ENCODE results near the gene PATJ. TPM values are rescaled to one million over a fixed set of nuclear protein-coding genes. Genes with fewer than 3 reads are reported as not detected.
"Not testable (repeated sequence)": the region's sequence is repeated elsewhere in the genome, so short reads cannot be mapped to it uniquely, and the experiment has no call there.

The PATJ gene
- total RNA-seq, 4 donors from 2014 or later, result 47.6 to 105 (median 70.8) TPM

- H3K27ac ChIP-seq, result no peak overlapping the region
- intact Hi-C loops (cut with DNase I), result no loop called here
- peaks cover 0 to 5% (median 0%) of the 10 kb centered on the region in 4 donors for H3K27me3 ChIP-seq
- H3K36me3 ChIP-seq, result no peaks in the 10 kb centered on the region
- 63 to 71% methylated on average over 1 of the region's 1 CpG for WGBS, 2 donors
- H3K4me3 ChIP-seq, result no peak overlapping the region
- no peak for TF ChIP-seq CTCF (IDR thresholded peaks at IDR 0.05)
- TF ChIP-seq POLR2A (IDR thresholded peaks at IDR 0.05), result no peak
- H3K4me1 ChIP-seq, result peaks cover 0 to 15% (median 6%) of the 10 kb centered on the region in 3 donors
- DNase-seq, result no peak
- no peaks in the 10 kb centered on the region for H3K9me3 ChIP-seq
Observed at GRCh38 chr1:62177621-62178020, 435.3 kb downstream of the PATJ start.

GRCh38 chr1:62178372-62178771 is 436.1 kb downstream of the PATJ start:
- intact Hi-C loops (cut with DNase I), result no loop called here
- TF ChIP-seq POLR2A (IDR thresholded peaks at IDR 0.05), result no peak
- no peak for TF ChIP-seq CTCF (IDR thresholded peaks at IDR 0.05)

GRCh38 chr1:62180054-62180453 is 437.8 kb downstream of the PATJ start:
- intact Hi-C loops (cut with DNase I), result not testable (repeated sequence)

More at GRCh38 chr1:62178372-62178771, 436.1 kb downstream of the PATJ start:
- Histone ChIP-seq H3K4me1 (peaks cover 0 to 15% (median 6%) of the 10 kb centered on the region in 3 donors), H3K27ac (no peak overlapping the region), H3K4me3 (no peak overlapping the region), H3K27me3 (no peaks in the 10 kb centered on the region), H3K36me3 (no peaks in the 10 kb centered on the region), H3K9me3 (no peaks in the 10 kb centered on the region)
- DNase-seq, result no peak
- WGBS, 2 donors, result 89 to 90% methylated on average over 5 to 7 of the region's 7 CpGs

DNA sequence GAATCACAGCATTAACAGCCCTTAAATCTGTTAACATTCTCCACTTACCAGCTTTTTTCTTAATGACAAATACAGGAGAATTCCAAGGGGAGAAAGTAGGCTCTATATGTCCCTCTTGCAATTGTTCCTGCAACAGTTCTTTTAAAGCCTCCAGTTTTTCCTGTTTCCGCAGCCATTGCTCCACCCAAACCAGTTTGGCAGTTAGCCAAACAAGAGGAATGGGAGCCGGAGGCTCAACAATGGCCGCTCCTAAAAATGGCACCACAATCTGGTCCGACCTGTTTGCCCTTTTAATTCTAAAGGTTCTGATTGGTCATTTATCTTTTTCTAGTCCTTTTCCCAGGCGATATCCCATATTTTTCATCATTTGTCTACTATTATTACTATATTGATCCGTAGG is 438.4 kb downstream of the PATJ start:
- Histone ChIP-seq H3K9me3 (no peaks in the 10 kb centered on the region), H3K4me1 (peaks cover 0 to 15% (median 6%) of the 10 kb centered on the region in 3 donors), H3K27me3 (no peaks in the 10 kb centered on the region), H3K36me3 (no peaks in the 10 kb centered on the region), H3K4me3 (no peak overlapping the region), H3K27ac (no peak overlapping the region)
- intact Hi-C loops (cut with DNase I), result no loop called here
- 35 to 48% methylated on average over 6 of the region's 6 CpGs for WGBS, 2 donors
- TF ChIP-seq CTCF (IDR thresholded peaks at IDR 0.05) (no peak), POLR2A (IDR thresholded peaks at IDR 0.05) (no peak)
- DNase-seq, result no peak

More at GRCh38 chr1:62180054-62180453, 437.8 kb downstream of the PATJ start:
- H3K36me3 ChIP-seq, H3K4me3 ChIP-seq, H3K27me3 ChIP-seq, DNase-seq, H3K9me3 ChIP-seq, H3K27ac ChIP-seq: not testable (repeated sequence)
- peaks cover 0 to 15% (median 6%) of the 10 kb centered on the region in 3 donors for H3K4me1 ChIP-seq
- WGBS, 2 donors, result 62 to 65% methylated on average over 4 of the region's 4 CpGs

GRCh38 chr1:62181532-62181931 is 439.3 kb downstream of the PATJ start:
- Histone ChIP-seq H3K4me1 (peaks cover 0 to 15% (median 6%) of the 10 kb centered on the region in 3 donors), H3K27me3 (no peaks in the 10 kb centered on the region), H3K36me3 (no peaks in the 10 kb centered on the region), H3K4me3 (no peak overlapping the region), H3K9me3 (no peaks in the 10 kb centered on the region), H3K27ac (no peak overlapping the region)
- intact Hi-C loops (cut with DNase I), result no loop called here
- TF ChIP-seq POLR2A (IDR thresholded peaks at IDR 0.05) (no peak), CTCF (IDR thresholded peaks at IDR 0.05) (no peak)
- no peak for DNase-seq
- WGBS, 2 donors, result 64 to 75% methylated on average over 7 of the region's 7 CpGs

DNA sequence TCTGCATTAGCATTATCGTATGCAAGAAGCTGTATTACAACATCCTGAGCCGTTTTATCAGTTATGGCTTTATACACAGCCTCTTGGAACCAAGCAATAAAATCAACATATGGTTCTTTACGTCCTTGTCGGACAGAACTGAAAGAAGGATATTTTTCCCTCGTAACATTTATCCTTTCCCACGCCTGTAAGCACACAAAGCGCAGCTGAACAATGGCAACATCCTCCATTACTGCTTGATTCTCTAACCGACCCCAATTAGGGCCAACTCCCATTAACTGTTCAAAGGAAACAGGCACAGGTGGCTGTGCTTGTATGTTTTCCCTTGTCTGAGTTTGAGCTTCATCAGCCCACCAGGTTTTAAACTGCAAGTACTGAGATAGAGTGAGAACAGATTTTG is 439.9 kb downstream of the PATJ start:
- WGBS, 2 donors, result 72 to 82% methylated on average over 8 of the region's 8 CpGs

GRCh38 chr1:62183164-62184020 is 441.1 kb downstream of the PATJ start:
- 74 to 75% methylated on average over 11 of the region's 11 CpGs for WGBS, 2 donors
- intact Hi-C loops (cut with DNase I); DNase-seq; H3K27ac ChIP-seq; H3K9me3 ChIP-seq; H3K36me3 ChIP-seq; H3K27me3 ChIP-seq; H3K4me3 ChIP-seq: not testable (repeated sequence)
- H3K4me1 ChIP-seq, result peaks cover 0 to 15% (median 6%) of the 10 kb centered on the region in 3 donors

More for the DNA sequence above, 439.9 kb downstream of the PATJ start:
- H3K27me3 ChIP-seq; H3K4me3 ChIP-seq; intact Hi-C loops (cut with DNase I); DNase-seq; H3K27ac ChIP-seq; H3K9me3 ChIP-seq; H3K36me3 ChIP-seq: not testable (repeated sequence)
- H3K4me1 ChIP-seq, result peaks cover 0 to 15% (median 6%) of the 10 kb centered on the region in 3 donors

All from esophagus squamous epithelium (tissue), 5 donors.